ENCODE results near the gene THOP1.

GRCh38 chr19:2823646-2824045 is 38.3 kb downstream of the THOP1 start:
- TF ChIP-seq, protein P1, sequence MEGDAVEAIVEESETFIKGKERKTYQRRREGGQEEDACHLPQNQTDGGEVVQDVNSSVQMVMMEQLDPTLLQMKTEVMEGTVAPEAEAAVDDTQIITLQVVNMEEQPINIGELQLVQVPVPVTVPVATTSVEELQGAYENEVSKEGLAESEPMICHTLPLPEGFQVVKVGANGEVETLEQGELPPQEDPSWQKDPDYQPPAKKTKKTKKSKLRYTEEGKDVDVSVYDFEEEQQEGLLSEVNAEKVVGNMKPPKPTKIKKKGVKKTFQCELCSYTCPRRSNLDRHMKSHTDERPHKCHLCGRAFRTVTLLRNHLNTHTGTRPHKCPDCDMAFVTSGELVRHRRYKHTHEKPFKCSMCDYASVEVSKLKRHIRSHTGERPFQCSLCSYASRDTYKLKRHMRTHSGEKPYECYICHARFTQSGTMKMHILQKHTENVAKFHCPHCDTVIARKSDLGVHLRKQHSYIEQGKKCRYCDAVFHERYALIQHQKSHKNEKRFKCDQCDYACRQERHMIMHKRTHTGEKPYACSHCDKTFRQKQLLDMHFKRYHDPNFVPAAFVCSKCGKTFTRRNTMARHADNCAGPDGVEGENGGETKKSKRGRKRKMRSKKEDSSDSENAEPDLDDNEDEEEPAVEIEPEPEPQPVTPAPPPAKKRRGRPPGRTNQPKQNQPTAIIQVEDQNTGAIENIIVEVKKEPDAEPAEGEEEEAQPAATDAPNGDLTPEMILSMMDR (IDR thresholded peaks at IDR 0.05 in 8 of 11, conservative IDR thresholded peaks at IDR 0.05 in 3 of 11), result no peak
- TF ChIP-seq POLR2AphosphoS5 (IDR thresholded peaks at IDR 0.05), result no peak
- TF ChIP-seq POLR2A (IDR thresholded peaks at IDR 0.05), result no peak
